H1 (cell line): ENCODE results near the gene CAP2. TPM values are rescaled to one million over a fixed set of nuclear protein-coding genes. Genes with fewer than 3 reads are reported as not detected.
"Not testable (repeated sequence)": the region's sequence is repeated elsewhere in the genome, so short reads cannot be mapped to it uniquely, and the experiment has no call there.

ENCODE experiments used
- CTCF ChIA-PET: fragments of 300-600 bp; sonication (Branson Sonifier 250); formaldehyde crosslinking; loops from one replicate; lab custom pipeline; 2021; ENCODE audit not compliant: partially characterized antibody; lab: Charles Lee
- POLR2A ChIA-PET: fragments of 300-600 bp; sonication (Branson Sonifier 250); formaldehyde crosslinking; loops from one replicate; lab custom pipeline; 2021; ENCODE audit warnings: inconsistent platforms; ENCODE audit not compliant: partially characterized antibody; lab: Charles Lee
- DNase-seq, 2 experiments: peaks; one replicate each; pipeline versions ENCODE4 v3.0.0 to v3.0.0-alpha.2; 2010 to 2022; ENCODE audit warnings: low spot score in 2 of 2, low read depth in 1 of 2, mixed read lengths in 1 of 2
- FAIRE-seq: peaks from 2 replicates; lab custom pipeline; 2011; peaks lifted over from hg19 to GRCh38; lab: Jason Lieb, UNC
- H2AFZ ChIP-seq: 2 replicates; pipeline ENCODE4 v1.8.1; 2012; ENCODE audit warnings: low read length, inconsistent platforms
- H2AK5ac ChIP-seq: 2 replicates; pipeline ENCODE4 v1.6.1; 2013; ENCODE audit warnings: low read depth, low read length
- H2BK120ac ChIP-seq: replicated peaks from 2 replicates; pipeline ENCODE3; 2013; ENCODE audit warnings: low read depth, low read length, inconsistent platforms
- H2BK12ac ChIP-seq: 2 replicates; pipeline ENCODE4 v1.6.1; 2013; ENCODE audit warnings: low read depth, low read length
- H2BK15ac ChIP-seq: 2 replicates; pipeline ENCODE4 v1.6.1; 2013; ENCODE audit warnings: low read length
- H2BK20ac ChIP-seq: 2 replicates; pipeline ENCODE4 v1.6.1; 2013; ENCODE audit warnings: low read length
- H2BK5ac ChIP-seq: 2 replicates; pipeline ENCODE4 v1.6.1; 2013; ENCODE audit warnings: low read depth, low read length
- H3K14ac ChIP-seq: 2 replicates; pipeline ENCODE4 v1.6.1; 2013; ENCODE audit warnings: inconsistent platforms; ENCODE audit not compliant: insufficient read length
- H3K18ac ChIP-seq: 2 replicates; pipeline ENCODE4 v1.6.1; 2013; ENCODE audit warnings: low read length; ENCODE audit errors: extremely low read depth
- H3K23ac ChIP-seq: 2 replicates; pipeline ENCODE4 v1.6.1; 2013; ENCODE audit warnings: inconsistent platforms; ENCODE audit not compliant: insufficient read length
- H3K23me2 ChIP-seq: 2 replicates; pipeline ENCODE4 v1.6.1; 2013; ENCODE audit warnings: low read depth, low read length
- H3K27ac ChIP-seq: 2 replicates; pipeline ENCODE4 v1.6.1; 2011; ENCODE audit warnings: low read depth, low read length, inconsistent platforms
- H3K27me3 ChIP-seq, 4 experiments: replicated peaks in 1 of 4; 1 replicate in 1 of 4; 2 replicates in 3 of 4; pipeline versions ENCODE4 v1.6.1 to v1.8.1; 2011 to 2013; ENCODE audit warnings: low read length in 3 of 4, mild to moderate bottlenecking in 3 of 4, inconsistent platforms in 2 of 4, mixed read lengths in 2 of 4, moderate library complexity in 1 of 4; ENCODE audit not compliant: control insufficient read depth in 3 of 4, insufficient read depth in 3 of 4; ENCODE audit errors: extremely low read depth in 1 of 4
- H3K36me3 ChIP-seq, 4 experiments: 2 replicates each; pipeline versions ENCODE4 v1.6.1 to v1.8.1; 2011 to 2013; ENCODE audit warnings: mild to moderate bottlenecking in 4 of 4, low read length in 3 of 4, moderate library complexity in 2 of 4, control low read depth in 1 of 4, inconsistent platforms in 1 of 4; ENCODE audit not compliant: insufficient read depth in 4 of 4, control insufficient read depth in 2 of 4
- H3K4ac ChIP-seq: replicated peaks from 2 replicates; pipeline ENCODE3; 2013; ENCODE audit warnings: low read length, low read depth, mixed read lengths, inconsistent platforms; ENCODE audit not compliant: insufficient read length
- H3K4me1 ChIP-seq, 4 experiments: replicated peaks in 1 of 4; 1 replicate in 1 of 4; 2 replicates in 3 of 4; pipeline versions ENCODE4 v1.6.1 to v1.8.1; 2011 to 2013; ENCODE audit warnings: low read length in 3 of 4, inconsistent platforms in 2 of 4, mixed read lengths in 1 of 4; ENCODE audit not compliant: insufficient read depth in 4 of 4, control insufficient read depth in 3 of 4
- H3K4me2 ChIP-seq, 2 experiments: 2 replicates each; pipeline versions ENCODE4 v1.6.1 to v1.8.1; 2011 to 2013; ENCODE audit warnings: low read depth in 2 of 2, low read length in 2 of 2, control low read depth in 1 of 2, inconsistent platforms in 1 of 2, mild to moderate bottlenecking in 1 of 2; ENCODE audit not compliant: insufficient read depth in 1 of 2
- H3K4me3 ChIP-seq, 4 experiments: fragments of 200-600, 300-600 bp in 1 of 4; sonication (generic), shearing (Covaris generic), sonication (Bioruptor Twin) in 1 of 4; 2 replicates each; pipeline versions ENCODE4 v1.5.1 to v1.8.1; 2011 to 2016; ENCODE audit warnings: low read length in 4 of 4, low read depth in 3 of 4, control low read depth in 2 of 4, inconsistent platforms in 2 of 4, mild to moderate bottlenecking in 2 of 4, mixed read lengths in 1 of 4, moderate library complexity in 1 of 4; ENCODE audit not compliant: insufficient read depth in 2 of 4; ENCODE audit errors: extremely low read depth in 1 of 4
- H3K56ac ChIP-seq: replicated peaks from 2 replicates; pipeline ENCODE3; 2013; ENCODE audit warnings: low read depth, mild to moderate bottlenecking, mixed read lengths, low read length, inconsistent platforms; ENCODE audit not compliant: insufficient read length
- H3K79me1 ChIP-seq: 2 replicates; pipeline ENCODE4 v1.6.1; 2013; ENCODE audit warnings: low read depth, low read length, control low read depth
- H3K79me2 ChIP-seq, 2 experiments: 2 replicates each; pipeline versions ENCODE4 v1.6.1 to v1.8.1; 2012 to 2013; ENCODE audit warnings: low read length in 2 of 2, mild to moderate bottlenecking in 2 of 2, inconsistent platforms in 1 of 2; ENCODE audit not compliant: insufficient read depth in 2 of 2, control insufficient read depth in 1 of 2
- H3K9ac ChIP-seq, 4 experiments: replicated peaks in 1 of 4; 1 replicate in 1 of 4; 2 replicates in 3 of 4; pipeline versions ENCODE4 v1.6.1 to v1.8.1; 2011 to 2013; ENCODE audit warnings: low read depth in 3 of 4, low read length in 3 of 4, control low read depth in 2 of 4, mild to moderate bottlenecking in 2 of 4, moderate library complexity in 2 of 4, inconsistent platforms in 1 of 4; ENCODE audit errors: extremely low read depth in 1 of 4
- H3K9me3 ChIP-seq, 2 experiments: 2 replicates each; pipeline versions ENCODE4 v1.6.1 to v1.8.1; 2012 to 2013; ENCODE audit warnings: mild to moderate bottlenecking in 2 of 2, moderate library complexity in 2 of 2, control low read depth in 1 of 2, inconsistent platforms in 1 of 2, low read depth in 1 of 2, low read length in 1 of 2, mixed read lengths in 1 of 2; ENCODE audit not compliant: insufficient read depth in 2 of 2
- H4K20me1 ChIP-seq, 2 experiments: replicated peaks in 1 of 2; 2 replicates each; pipeline versions ENCODE3 to v1.8.1; 2011 to 2013; ENCODE audit warnings: inconsistent platforms in 2 of 2, low read length in 2 of 2, mild to moderate bottlenecking in 1 of 2; ENCODE audit not compliant: insufficient read depth in 2 of 2, control insufficient read depth in 1 of 2
- H4K5ac ChIP-seq: 2 replicates; pipeline ENCODE4 v1.6.1; 2013; ENCODE audit warnings: low read length, low read depth, mixed read lengths, inconsistent platforms; ENCODE audit not compliant: insufficient read length
- H4K8ac ChIP-seq: 2 replicates; pipeline ENCODE4 v1.8.0; 2013; ENCODE audit warnings: mild to moderate bottlenecking, moderate library complexity, low read length, inconsistent platforms; ENCODE audit not compliant: insufficient read depth; ENCODE audit errors: extremely low read depth
- H4K91ac ChIP-seq: replicated peaks from 2 replicates; pipeline ENCODE3; 2013; ENCODE audit warnings: low read length, mixed read lengths, inconsistent platforms; ENCODE audit not compliant: insufficient read length
- WGBS, 2 experiments: shearing (Covaris generic) in 1 of 2; methylation state at CpG; one replicate each; pipeline versions ENCODE4 v1.1.6 to v1.1.7; 2013 to 2015; ENCODE audit warnings: low lambda C conversion rate in 2 of 2, mixed read lengths in 2 of 2, inconsistent platforms in 1 of 2, low coverage in 1 of 2, missing lambda C conversion rate in 1 of 2; ENCODE audit not compliant: insufficient replicate concordance in 2 of 2, insufficient coverage in 1 of 2, insufficient read length in 1 of 2; ENCODE audit errors: extremely low coverage in 1 of 2, missing lambda C conversion rate in 1 of 2; 5-methylcytosine and 5-hydroxymethylcytosine counted together
- polyA plus RNA-seq, 7 experiments: library from polyadenylated mRNA; depleted of rRNA in 3 of 7; stranded (reverse) in 5 of 7; unstranded in 2 of 7; fragments of >200 nt in 5 of 7; fragments of 200-250 nt in 2 of 7; gene quantifications; 1 replicate in 5 of 7; 2 replicates in 1 of 7; 4 replicates in 1 of 7; pipeline versions ENCODE4 v1.2.1 to v1.2.3, GENCODE V29; 2011 to 2013; ENCODE audit warnings: missing spikeins in 2 of 7, mixed read lengths in 2 of 7
- total RNA-seq: library from RNA; stranded (reverse); fragmentation: NEBNext Ultra II Directional; extraction: Animal tissue kit (Norgen Biotek cat#: 25700); gene quantifications from 2 replicates; pipeline ENCODE4 v1.2.1, GENCODE V29; 2021

Gene CAP2
- total and polyA plus RNA-seq, 2 of the 8 experiments (the other 6 are each of a cell fraction or from before 2014, with no cell fraction given): 7.2 to 10.0 TPM

GRCh38 chr6:17545681-17546080 lies 152.3 kb downstream of the CAP2 start:
- H3K9ac ChIP-seq, H3K4ac ChIP-seq, H3K4me1 ChIP-seq, H3K9me3 ChIP-seq, H2AK5ac ChIP-seq, H3K79me2 ChIP-seq, H3K4me2 ChIP-seq, H4K20me1 ChIP-seq, H3K27me3 ChIP-seq, H3K36me3 ChIP-seq, H2BK15ac ChIP-seq, H4K91ac ChIP-seq, H3K4me3 ChIP-seq, H2BK120ac ChIP-seq, H4K8ac ChIP-seq, H2AFZ ChIP-seq, H3K23ac ChIP-seq, CTCF ChIA-PET, H3K18ac ChIP-seq, FAIRE-seq, H2BK5ac ChIP-seq, H4K5ac ChIP-seq, DNase-seq, H2BK12ac ChIP-seq, H3K27ac ChIP-seq, H2BK20ac ChIP-seq, H3K23me2 ChIP-seq, H3K56ac ChIP-seq, H3K79me1 ChIP-seq, H3K14ac ChIP-seq, POLR2A ChIA-PET: not testable (repeated sequence)
- WGBS, 2 experiments: 89% methylated on average over 4 of the region's 4 CpGs; no CpG with 5 or more reads in 1 of the 2 experiments
